Left lung (tissue), 10 donors: ENCODE results near the gene TSPAN9. TPM values are rescaled to one million over a fixed set of nuclear protein-coding genes. Genes with fewer than 3 reads are reported as not detected.

Experiments used
- ATAC-seq: fragments of 200-7000 bp; cut with Tn5 transposase; one replicate; pipeline ENCODE4 v1.9.1; 2020; ENCODE audit warnings: moderate library complexity
- DNase-seq, 4 donors: peaks; one replicate each; pipeline ENCODE4 v3.0.0-alpha.2; 2013 to 2020
- H3K27ac ChIP-seq, 2 donors: fragments of 200-600 bp; sonication (generic) in 1 of 2; one replicate each; pipeline versions ENCODE4 v1.5.0 to v1.8.0; 2020 to 2021
- H3K27me3 ChIP-seq, 2 donors: fragments of 200-600 bp; sonication (generic) in 1 of 2; one replicate each; pipeline versions ENCODE4 v1.5.0 to v1.8.0; 2020 to 2021
- H3K36me3 ChIP-seq, 2 donors: fragments of 200-600 bp; sonication (generic) in 1 of 2; one replicate each; pipeline versions ENCODE4 v1.5.0 to v1.8.0; 2020 to 2021
- H3K4me1 ChIP-seq, 2 donors: fragments of 200-600 bp; one replicate each; pipeline ENCODE4 v1.8.0; 2021
- H3K4me3 ChIP-seq, 2 donors: fragments of 200-600 bp; sonication (generic) in 1 of 2; one replicate each; pipeline versions ENCODE4 v1.5.0 to v1.8.0; 2020 to 2021; ENCODE audit warnings: mild to moderate bottlenecking in 1 of 2
- H3K9me3 ChIP-seq, 2 donors: fragments of 200-600 bp; sonication (generic) in 1 of 2; one replicate each; pipeline versions ENCODE4 v1.5.0 to v1.8.0; 2020 to 2021
- intact Hi-C, 2 donors: fragments of 100-400 bp; cut with DNase I; formaldehyde crosslinking; loops; one replicate each; pipeline versions ENCODE4 v1.11.2 to v1.14.2; 2022
- polyA plus RNA-seq, 6 donors: library from polyadenylated mRNA; unstranded; fragments of 120-200 nt; gene quantifications; one replicate each; pipeline ENCODE4 v1.2.1, GENCODE V29; 2013; ENCODE audit not compliant: insufficient read length in 6 of 6
- total RNA-seq, 2 donors: library from RNA; stranded (reverse); fragmentation: NEBNext Ultra II Directional; extraction: Animal tissue kit (Norgen Biotek cat#: 25700); gene quantifications; one replicate each; pipeline ENCODE4 v1.2.1, GENCODE V29; 2021
- TF ChIP-seq, protein P1 (sequence below), 2 donors: fragments of 200-600 bp; sonication (generic) in 1 of 2; IDR thresholded peaks; one replicate each; pipeline versions ENCODE4 v1.5.0 to v1.8.0; 2021; ENCODE audit warnings: antibody characterized with exemption in 2 of 2
- donor health status: DM: no; HTN: yes; CAD: no.
- donor health status: DM: no; HTN: no; CAD: no.

TSPAN9 gene
- total and polyA plus RNA-seq, 8 donors = 35.6 to 98.6 (median 81.3) TPM

DNA sequence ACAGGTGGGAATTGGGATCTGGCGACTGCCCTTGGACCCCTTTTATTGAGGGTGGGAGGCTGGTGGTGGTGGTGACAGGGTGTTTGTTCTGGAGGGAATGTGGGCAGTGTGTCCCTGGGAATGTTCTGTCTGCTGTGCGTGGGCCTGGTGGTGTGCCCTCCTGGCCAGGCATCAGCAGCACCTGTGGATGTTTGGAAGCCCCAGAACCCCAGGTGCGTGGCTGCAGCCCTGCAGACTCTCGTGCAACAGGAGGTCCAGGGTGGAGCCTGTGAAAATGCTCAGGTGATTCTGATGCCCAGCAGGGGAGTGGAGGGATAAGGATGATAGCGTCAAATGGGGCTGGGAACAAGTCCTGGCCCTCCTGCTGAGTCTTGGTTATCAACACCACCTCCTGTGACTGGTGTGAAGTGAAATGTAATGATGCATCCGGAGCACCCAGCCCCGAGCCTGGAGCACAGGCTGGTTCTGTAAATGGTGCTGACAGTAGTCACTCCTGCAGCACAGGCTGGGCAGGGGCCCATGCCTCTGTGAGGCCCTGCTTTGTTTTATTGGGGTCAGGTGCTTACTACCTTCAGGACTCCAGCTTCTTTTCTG is 176.6 kb downstream of the TSPAN9 start:
- ATAC-seq = no peak
- Histone ChIP-seq H3K4me3 (no peak overlapping the region), H3K27ac (no peak overlapping the region), H3K4me1 (peaks cover 3 to 19% of the 10 kb centered on the region in 2 donors), H3K9me3 (no peaks in the 10 kb centered on the region), H3K36me3 (no peaks in the 10 kb centered on the region), H3K27me3 (no peaks in the 10 kb centered on the region)
- intact Hi-C loops = no loop called here
- peak in 1 of 4 donors; percentile 42 for DNase-seq
- TF ChIP-seq, protein P1, sequence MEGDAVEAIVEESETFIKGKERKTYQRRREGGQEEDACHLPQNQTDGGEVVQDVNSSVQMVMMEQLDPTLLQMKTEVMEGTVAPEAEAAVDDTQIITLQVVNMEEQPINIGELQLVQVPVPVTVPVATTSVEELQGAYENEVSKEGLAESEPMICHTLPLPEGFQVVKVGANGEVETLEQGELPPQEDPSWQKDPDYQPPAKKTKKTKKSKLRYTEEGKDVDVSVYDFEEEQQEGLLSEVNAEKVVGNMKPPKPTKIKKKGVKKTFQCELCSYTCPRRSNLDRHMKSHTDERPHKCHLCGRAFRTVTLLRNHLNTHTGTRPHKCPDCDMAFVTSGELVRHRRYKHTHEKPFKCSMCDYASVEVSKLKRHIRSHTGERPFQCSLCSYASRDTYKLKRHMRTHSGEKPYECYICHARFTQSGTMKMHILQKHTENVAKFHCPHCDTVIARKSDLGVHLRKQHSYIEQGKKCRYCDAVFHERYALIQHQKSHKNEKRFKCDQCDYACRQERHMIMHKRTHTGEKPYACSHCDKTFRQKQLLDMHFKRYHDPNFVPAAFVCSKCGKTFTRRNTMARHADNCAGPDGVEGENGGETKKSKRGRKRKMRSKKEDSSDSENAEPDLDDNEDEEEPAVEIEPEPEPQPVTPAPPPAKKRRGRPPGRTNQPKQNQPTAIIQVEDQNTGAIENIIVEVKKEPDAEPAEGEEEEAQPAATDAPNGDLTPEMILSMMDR (IDR thresholded peaks at IDR 0.05) = no peak

DNA sequence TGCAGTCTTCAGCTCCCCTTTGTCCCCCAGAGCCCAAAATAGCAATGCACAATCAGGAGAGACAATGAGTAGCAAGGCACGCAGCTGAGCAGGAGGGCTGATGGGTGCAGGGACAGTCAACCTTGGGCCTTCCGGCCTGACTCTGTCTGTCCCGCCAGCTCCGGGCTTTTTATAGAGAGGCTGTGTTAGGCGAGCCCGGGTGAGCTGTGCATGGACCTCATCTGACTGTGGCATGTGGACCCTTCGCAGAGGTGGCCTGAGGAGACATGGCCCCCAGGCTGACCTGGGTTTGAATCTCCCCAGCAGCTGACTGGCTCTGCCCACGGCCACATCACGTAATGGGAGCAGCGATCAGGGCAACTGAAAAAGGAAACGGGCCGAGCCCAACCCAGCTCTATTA is 177.9 kb downstream of the TSPAN9 start:
- ATAC-seq (no peak), DNase-seq (peak in 1 of 4 donors; percentile 53)
- Histone ChIP-seq H3K4me3 (no peak overlapping the region), H3K4me1 (peaks cover 3 to 17% of the 10 kb centered on the region in 2 donors), H3K36me3 (no peaks in the 10 kb centered on the region), H3K27ac (no peak overlapping the region), H3K27me3 (no peaks in the 10 kb centered on the region), H3K9me3 (no peaks in the 10 kb centered on the region)
- TF ChIP-seq, protein P1 (IDR thresholded peaks at IDR 0.05) = no peak
- intact Hi-C loops = no loop called here

DNA sequence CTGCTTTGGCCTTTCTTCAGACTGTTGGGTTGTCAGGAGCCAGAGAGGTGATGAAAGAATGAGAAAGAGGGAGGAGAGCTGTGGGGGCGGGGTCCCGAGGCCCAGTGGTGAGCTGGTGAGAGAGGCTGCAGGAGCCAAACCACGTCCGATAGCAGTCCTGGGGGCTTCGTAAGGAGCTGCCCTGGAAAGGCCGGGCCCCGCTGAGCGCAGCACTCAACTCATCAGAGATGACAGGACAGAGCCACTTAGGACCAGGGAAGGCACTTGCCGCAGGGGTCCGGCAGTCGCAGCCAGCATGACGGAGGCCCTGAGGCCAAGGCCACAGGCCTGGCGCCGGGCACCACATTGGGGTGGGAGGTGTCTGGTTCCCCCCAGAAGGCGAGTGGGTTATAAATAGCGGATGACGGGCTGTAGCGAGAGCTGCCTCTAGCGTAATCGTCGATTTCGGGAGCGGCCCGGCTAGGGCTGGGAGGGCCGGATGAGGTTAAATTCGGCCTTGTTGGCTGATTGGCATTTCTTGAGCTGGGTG is 179.0 kb downstream of the TSPAN9 start:
- no peak for ATAC-seq
- DNase-seq = peak in 1 of 4 donors; percentile 66
- H3K4me1 ChIP-seq = peaks cover 3 to 7% of the 10 kb centered on the region in 2 donors
- no peaks in the 10 kb centered on the region for H3K27me3 ChIP-seq
- H3K4me3 ChIP-seq = no peak overlapping the region
- intact Hi-C loops = no loop called here
- H3K36me3 ChIP-seq = no peaks in the 10 kb centered on the region
- no peak overlapping the region for H3K27ac ChIP-seq
- TF ChIP-seq, protein P1 (IDR thresholded peaks at IDR 0.05) = no peak
- no peaks in the 10 kb centered on the region for H3K9me3 ChIP-seq

DNA sequence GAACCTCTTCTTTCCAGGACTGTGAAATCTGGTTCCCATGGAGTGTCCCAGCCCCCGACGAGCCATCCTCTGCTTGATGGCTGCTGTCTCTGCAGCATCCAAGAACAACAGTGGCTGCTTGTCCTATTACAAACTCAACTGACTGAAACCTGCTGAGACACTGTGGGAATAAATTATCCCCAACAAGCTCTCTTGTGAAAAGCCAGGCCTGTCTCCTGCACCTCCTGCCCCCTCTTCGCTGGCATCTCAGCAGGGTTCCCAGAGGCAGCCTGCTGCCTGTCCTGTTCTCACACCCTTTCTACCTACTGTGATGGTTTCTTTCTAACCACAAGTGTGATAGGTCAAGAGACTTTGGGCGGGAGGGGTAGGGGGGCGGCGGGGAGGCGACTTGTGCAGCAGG is 180.2 kb downstream of the TSPAN9 start:
- Histone ChIP-seq H3K4me3 (no peak overlapping the region), H3K9me3 (no peaks in the 10 kb centered on the region), H3K36me3 (no peaks in the 10 kb centered on the region), H3K27me3 (no peaks in the 10 kb centered on the region), H3K4me1 (peaks cover 0 to 3% of the 10 kb centered on the region in 2 donors), H3K27ac (no peak overlapping the region)
- no peak for ATAC-seq
- DNase-seq = peak in 1 of 4 donors; percentile 3
- TF ChIP-seq, protein P1 (IDR thresholded peaks at IDR 0.05) = no peak
- intact Hi-C loops = no loop called here

DNA sequence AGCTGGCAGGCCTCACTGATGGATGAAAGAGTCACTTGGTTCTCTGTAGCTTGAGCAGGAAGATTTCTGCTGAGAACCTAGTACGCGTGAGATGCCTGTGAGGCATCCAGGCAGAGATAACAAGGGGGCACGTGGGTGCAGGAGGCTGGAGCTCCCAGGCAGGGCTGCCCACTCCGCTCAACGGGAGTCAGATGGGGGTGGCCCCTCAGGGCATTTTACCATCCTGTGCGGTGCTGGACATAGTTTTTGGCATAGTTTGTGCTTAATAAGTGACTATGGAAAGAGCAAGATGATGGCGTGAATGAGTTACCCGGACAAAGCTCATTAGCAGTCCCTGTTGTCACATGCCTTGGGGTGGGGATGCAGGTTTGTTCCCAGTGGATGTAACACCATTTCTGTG is 182.8 kb downstream of the TSPAN9 start:
- no peaks in the 10 kb centered on the region for H3K4me1 ChIP-seq

More for the DNA sequence above, 182.8 kb downstream of the TSPAN9 start:
- Histone ChIP-seq H3K4me3 (no peak overlapping the region), H3K9me3 (no peaks in the 10 kb centered on the region), H3K27ac (no peak overlapping the region), H3K36me3 (no peaks in the 10 kb centered on the region), H3K27me3 (no peaks in the 10 kb centered on the region)
- DNase-seq (peak in 1 of 4 donors; percentile 60), ATAC-seq (no peak)
- TF ChIP-seq, protein P1 (IDR thresholded peaks at IDR 0.05) = no peak
- intact Hi-C loops = no loop called here
